ENCODE results near the gene AZU1. TPM values are rescaled to one million over a fixed set of nuclear protein-coding genes. Genes with fewer than 3 reads are reported as not detected.

Gene AZU1
- total and polyA plus RNA-seq, 7 donors, result 0.69 TPM; not detected in 6

- DNase-seq (no peak), ATAC-seq (no peak)
- Histone ChIP-seq H3K27ac (no peak overlapping the region), H3K27me3 (ENCODE audit: insufficient read depth in 3 of 3, low read length in 2 of 3) (peaks cover 0 to 5% (median 0%) of the 10 kb centered on the region in 3 donors), H3K4me3 (no peak overlapping the region), H3K36me3 (ENCODE audit: insufficient read depth in 1 of 2, low read depth in 1 of 2) (peaks cover 0 to 42% of the 10 kb centered on the region in 2 donors), H3K4me1 (peaks cover 4% of the 10 kb centered on the region), H3K9me3 (no peaks in the 10 kb centered on the region)
- no peak for TF ChIP-seq CTCF (IDR thresholded peaks at IDR 0.05)
- WGBS, 3 donors, result 92 to 94% (median 92%) methylated on average over 38 to 39 of the region's 39 CpGs
- intact Hi-C loops (cut with DNase I), result no loop called here
Measured at GRCh38 chr19:867855-868457, 40.3 kb downstream of the AZU1 start.

- Histone ChIP-seq H3K4me3 (no peak overlapping the region), H3K27ac (peak overlapping the region; percentile 36), H3K9me3 (no peaks in the 10 kb centered on the region), H3K4me1 (peaks cover 4% of the 10 kb centered on the region), H3K27me3 (ENCODE audit: insufficient read depth in 3 of 3, low read length in 2 of 3) (no peaks in the 10 kb centered on the region), H3K36me3 (ENCODE audit: insufficient read depth in 1 of 2, low read depth in 1 of 2) (peaks cover 0 to 46% of the 10 kb centered on the region in 2 donors)
- intact Hi-C loops (cut with DNase I), result no loop called here
- WGBS, 3 donors, result 91 to 93% (median 92%) methylated on average over 29 to 34 of the region's 34 CpGs
- TF ChIP-seq CTCF (IDR thresholded peaks at IDR 0.05), result no peak
- DNase-seq, result no peak
- no peak for ATAC-seq
Measured at GRCh38 chr19:868458-869244, 41.0 kb downstream of the AZU1 start.

GRCh38 chr19:869245-870177 is 41.9 kb downstream of the AZU1 start:
- peaks cover 0 to 54% of the 10 kb centered on the region in 2 donors for H3K36me3 ChIP-seq (ENCODE audit: insufficient read depth in 1 of 2, low read depth in 1 of 2)
- ATAC-seq (peak; percentile 13 to 40 (median 32)), DNase-seq (peak; percentile 81 to 84)
- no peak overlapping the region for H3K4me3 ChIP-seq
- no peak for TF ChIP-seq CTCF (IDR thresholded peaks at IDR 0.05)
- H3K9me3 ChIP-seq, result no peaks in the 10 kb centered on the region
- no peaks in the 10 kb centered on the region for H3K27me3 ChIP-seq (ENCODE audit: insufficient read depth in 3 of 3, low read length in 2 of 3)
- 77 to 81% (median 78%) methylated on average over 29 of the region's 29 CpGs for WGBS, 3 donors
- peak overlapping the region; percentile 36 for H3K27ac ChIP-seq
- intact Hi-C loops (cut with DNase I), result no loop called here
- no peaks in the 10 kb centered on the region for H3K4me1 ChIP-seq

- WGBS, 3 donors, result 92 to 94% (median 92%) methylated on average over 8 of the region's 8 CpGs
- H3K4me1 ChIP-seq, result no peaks in the 10 kb centered on the region
- peak overlapping the region; percentile 23 for H3K27ac ChIP-seq
- H3K27me3 ChIP-seq (ENCODE audit: insufficient read depth in 3 of 3, low read length in 2 of 3), result no peaks in the 10 kb centered on the region
- no peaks in the 10 kb centered on the region for H3K9me3 ChIP-seq
- ATAC-seq (no peak), DNase-seq (no peak)
- peaks cover 0 to 62% of the 10 kb centered on the region in 2 donors for H3K36me3 ChIP-seq (ENCODE audit: insufficient read depth in 1 of 2, low read depth in 1 of 2)
- TF ChIP-seq CTCF (IDR thresholded peaks at IDR 0.05), result no peak
- intact Hi-C loops (cut with DNase I), result no loop called here
- no peak overlapping the region for H3K4me3 ChIP-seq
Measured at GRCh38 chr19:870314-870713, 42.7 kb downstream of the AZU1 start.
